ENCODE data around the gene PGAM2. TPM values are rescaled to one million over a fixed set of nuclear protein-coding genes. Genes with fewer than 3 reads are reported as not detected.

PGAM2 gene
- total RNA-seq (2014; rRNA removed; shearing (Covaris generic)) (0.69 TPM in 1 of 2 replicates, not detected in the other), total RNA-seq (2022) (0.80 and 1.1 TPM in 2 replicates), Bru-seq, nascent RNA (percentile 27 among the genes with signal in this experiment), BruChase-seq, experiment 1, labeled RNA remaining after a 6-hour chase (percentile 25 among the genes with signal in this experiment), BruChase-seq, experiment 2, labeled RNA remaining after a 2-hour chase (percentile 37 among the genes with signal in this experiment)
- long read RNA-seq, partial matches to known transcripts: 1 of 3 reads
- long read RNA-seq, other reads (novel, unspliced or antisense): 1 of 3 reads

- no peak for DNase-seq (ENCODE audit: low spot score)
- CTCF ChIA-PET (ENCODE audit: unreplicated experiment): interaction anchor here (0.6 kb wide), 2 partner anchors 31 to 151 kb away, joined by 4 to 9 read pairs; no protein-coding TSS in a partner anchor
Observed at GRCh38 chr7:44065431-44066110, at the start of gene PGAM2. Gene PGAM2, minus strand, starts transcription at chr7:44065567. Its CDS starts 38 bp downstream, at chr7:44065529.

GRCh38 chr7:44114586-44115310, 49.4 kb upstream of the PGAM2 start:
- CTCF ChIA-PET (ENCODE audit: unreplicated experiment): no interaction called here

More at GRCh38 chr7:44065431-44066110, at the start of gene PGAM2:
- BruUV-seq (replicated peaks): no TSS peak
- no peak within 1 kb of the TSS for H3K4me3 ChIP-seq (ENCODE audit: low read depth, low read length, poor library complexity, severe bottlenecking)
- H4K20me1 ChIP-seq (ENCODE audit: insufficient read depth, low read length): no peaks in the 10 kb centered on the region
- no peaks in the 10 kb centered on the region for H3K9me2 ChIP-seq (ENCODE audit: insufficient read depth, low read length)
- intact Hi-C loops (cut with micrococcal nuclease; ENCODE audit: unreplicated experiment): no loop called here
- peaks cover 7% of the 10 kb centered on the region for H3K4me1 ChIP-seq (ENCODE audit: insufficient read depth, low read length, poor library complexity, severe bottlenecking)
- no peak within 1 kb of the TSS for H2AFZ ChIP-seq (ENCODE audit: low read length)
- POLR2A ChIA-PET: interaction anchor here (0.6 kb wide), 1 partner anchor 23 kb away, joined by 3 read pairs; no protein-coding TSS in a partner anchor
- H3K9me3 ChIP-seq (ENCODE audit: low read length): no peaks in the 10 kb centered on the region
- no peaks in the 10 kb centered on the region for H3K79me2 ChIP-seq (ENCODE audit: insufficient read depth, low read depth, low read length)
- H3K4me2 ChIP-seq (ENCODE audit: low read length): no peak within 1 kb of the TSS
- H3K36me3 ChIP-seq (ENCODE audit: insufficient read depth, low read length): peaks cover 25% of the 10 kb centered on the region
- no peak for TF ChIP-seq EZH2phosphoT487 (IDR thresholded peaks at IDR 0.05; ENCODE audit: borderline replicate concordance, low read depth, low read length)
- TF ChIP-seq CTCF (conservative IDR thresholded peaks at IDR 0.05; ENCODE audit: low read length): no peak
- H3K27ac ChIP-seq (ENCODE audit: low read depth, low read length, poor library complexity, severe bottlenecking): no peak within 1 kb of the TSS

More at GRCh38 chr7:44114586-44115310, 49.4 kb upstream of the PGAM2 start:
- intact Hi-C loops (cut with micrococcal nuclease; ENCODE audit: unreplicated experiment): no loop called here
- POLR2A ChIA-PET: interaction anchor here (0.6 to 1.2 kb wide), 2 partner anchors 11 to 39 kb away, joined by 3 read pairs; no protein-coding TSS in a partner anchor
- Histone ChIP-seq H3K79me2 (ENCODE audit: insufficient read depth, low read depth, low read length) (no peaks in the 10 kb centered on the region), H3K4me3 (ENCODE audit: low read depth, low read length, poor library complexity, severe bottlenecking) (no peak overlapping the region), H3K9me3 (ENCODE audit: low read length) (no peaks in the 10 kb centered on the region), H3K4me1 (ENCODE audit: insufficient read depth, low read length, poor library complexity, severe bottlenecking) (peaks cover 10% of the 10 kb centered on the region), H3K36me3 (ENCODE audit: insufficient read depth, low read length) (peaks cover 88% of the 10 kb centered on the region), H4K20me1 (ENCODE audit: insufficient read depth, low read length) (no peaks in the 10 kb centered on the region), H2AFZ (ENCODE audit: low read length) (no peak overlapping the region), H3K9me2 (ENCODE audit: insufficient read depth, low read length) (no peaks in the 10 kb centered on the region), H3K27ac (ENCODE audit: low read depth, low read length, poor library complexity, severe bottlenecking) (no peak overlapping the region), H3K4me2 (ENCODE audit: low read length) (no peak overlapping the region)
- TF ChIP-seq CTCF (conservative IDR thresholded peaks at IDR 0.05; ENCODE audit: low read length) (no peak), EZH2phosphoT487 (IDR thresholded peaks at IDR 0.05; ENCODE audit: borderline replicate concordance, low read depth, low read length) (no peak)
- no TSS peak for BruUV-seq (replicated peaks)
- no peak for DNase-seq (ENCODE audit: low spot score)
